ENCODE data around the gene ARAP1.

Gene ARAP1

DNA sequence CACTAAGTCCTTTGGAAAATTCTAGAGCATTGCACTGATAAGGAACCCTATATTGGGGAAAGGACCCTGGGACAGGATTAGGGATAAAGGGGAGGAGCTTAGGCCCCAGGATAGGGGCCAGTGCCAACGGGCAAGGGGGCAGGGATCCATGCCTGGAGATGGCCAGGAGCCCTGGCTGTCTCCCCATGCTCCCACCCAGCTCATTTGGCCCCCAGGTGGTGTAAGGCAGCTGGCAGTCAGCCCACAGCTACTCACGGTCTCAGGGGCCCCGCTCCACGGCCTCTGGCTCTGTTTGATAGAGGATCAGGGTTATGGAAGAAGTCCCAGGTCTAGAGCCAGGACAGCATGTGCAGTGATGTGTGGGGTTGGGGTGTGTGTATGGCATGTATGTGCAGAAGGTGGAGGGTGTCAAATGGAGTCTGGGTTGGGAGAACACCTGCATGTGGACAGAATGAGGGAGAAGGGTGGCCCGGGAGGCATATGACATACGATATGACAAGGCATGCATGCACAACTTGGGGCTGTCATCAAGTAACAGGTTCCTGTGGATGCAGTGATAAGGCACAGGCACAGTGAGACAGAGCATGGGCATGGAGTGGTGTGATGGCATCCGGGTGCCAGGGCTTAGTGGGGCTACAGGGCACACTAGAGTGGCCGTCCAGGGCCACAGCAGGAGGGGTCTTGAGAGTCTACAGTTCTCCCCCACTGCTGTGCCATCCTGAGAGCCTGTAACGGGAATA is 59.5 kb downstream of the ARAP1 start:
- TF ChIP-seq, protein P1, sequence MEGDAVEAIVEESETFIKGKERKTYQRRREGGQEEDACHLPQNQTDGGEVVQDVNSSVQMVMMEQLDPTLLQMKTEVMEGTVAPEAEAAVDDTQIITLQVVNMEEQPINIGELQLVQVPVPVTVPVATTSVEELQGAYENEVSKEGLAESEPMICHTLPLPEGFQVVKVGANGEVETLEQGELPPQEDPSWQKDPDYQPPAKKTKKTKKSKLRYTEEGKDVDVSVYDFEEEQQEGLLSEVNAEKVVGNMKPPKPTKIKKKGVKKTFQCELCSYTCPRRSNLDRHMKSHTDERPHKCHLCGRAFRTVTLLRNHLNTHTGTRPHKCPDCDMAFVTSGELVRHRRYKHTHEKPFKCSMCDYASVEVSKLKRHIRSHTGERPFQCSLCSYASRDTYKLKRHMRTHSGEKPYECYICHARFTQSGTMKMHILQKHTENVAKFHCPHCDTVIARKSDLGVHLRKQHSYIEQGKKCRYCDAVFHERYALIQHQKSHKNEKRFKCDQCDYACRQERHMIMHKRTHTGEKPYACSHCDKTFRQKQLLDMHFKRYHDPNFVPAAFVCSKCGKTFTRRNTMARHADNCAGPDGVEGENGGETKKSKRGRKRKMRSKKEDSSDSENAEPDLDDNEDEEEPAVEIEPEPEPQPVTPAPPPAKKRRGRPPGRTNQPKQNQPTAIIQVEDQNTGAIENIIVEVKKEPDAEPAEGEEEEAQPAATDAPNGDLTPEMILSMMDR (IDR thresholded peaks at IDR 0.05; ENCODE audit: insufficient read depth, low read length, missing control alignments): no peak
- no peak overlapping the region for H3K4me3 ChIP-seq (ENCODE audit: low read depth, low read length)
- POLR2A ChIA-PET: no interaction called here
- CTCF ChIA-PET: interaction anchor here (0.9 to 2.8 kb wide), 3 partner anchors 9 to 11 kb away, joined by 3 to 17 read pairs (median 4); no protein-coding TSS in a partner anchor
- DNase-seq (ENCODE audit: low read depth, low spot score): no peak

DNA sequence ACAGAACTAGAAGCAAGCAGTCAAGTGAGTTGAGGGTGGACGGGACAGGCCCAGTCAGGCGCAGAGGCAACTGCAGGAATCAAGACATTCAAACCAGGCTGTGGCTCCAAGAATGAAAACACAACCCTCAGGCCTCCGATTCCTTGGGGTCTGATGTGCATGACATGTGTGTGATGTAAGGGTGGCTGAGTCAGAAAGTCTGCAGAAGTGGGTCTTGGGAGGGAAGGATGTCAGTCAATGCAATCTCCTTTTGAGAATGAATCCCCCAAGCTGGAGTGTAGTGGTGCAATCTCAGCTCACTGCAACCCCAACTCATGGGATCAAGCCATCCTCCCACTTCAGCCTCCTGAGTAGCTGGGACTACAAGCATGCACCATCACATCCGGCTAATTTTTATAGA is 62.0 kb downstream of the ARAP1 start:
- no peak for DNase-seq (ENCODE audit: low read depth, low spot score)
- CTCF ChIA-PET: interaction anchor here (1.3 kb wide), 1 partner anchor 10 kb away, joined by 3 read pairs; no protein-coding TSS in a partner anchor
- TF ChIP-seq, protein P1 (IDR thresholded peaks at IDR 0.05; ENCODE audit: insufficient read depth, low read length, missing control alignments): no peak
- H3K4me3 ChIP-seq (ENCODE audit: low read depth, low read length): no peak overlapping the region
- POLR2A ChIA-PET: no interaction called here

DNA sequence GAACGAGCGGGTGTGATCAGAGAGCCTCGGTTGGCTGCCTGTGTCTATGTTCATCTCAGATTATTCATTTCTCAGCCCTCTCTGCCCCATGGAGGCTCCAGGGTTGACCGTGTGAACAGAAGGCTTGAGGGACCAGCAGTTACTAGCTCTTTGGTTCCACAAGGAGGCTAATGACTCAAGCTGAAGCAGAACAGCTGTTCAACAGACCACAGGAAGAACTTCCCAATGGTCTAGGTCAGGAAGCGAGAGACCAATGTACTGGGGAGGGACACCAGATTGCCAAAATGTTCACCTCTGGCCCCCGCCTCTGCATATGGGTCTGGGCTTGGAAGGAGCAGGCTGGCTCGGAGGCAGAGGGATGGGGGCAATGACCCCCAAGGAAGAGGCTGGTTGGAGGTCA is 63.3 kb downstream of the ARAP1 start:
- DNase-seq (ENCODE audit: low read depth, low spot score): no peak
- CTCF ChIA-PET: interaction anchor here (1.7 kb wide), 1 partner anchor 217 kb away, joined by 7 read pairs; no protein-coding TSS in a partner anchor

DNA sequence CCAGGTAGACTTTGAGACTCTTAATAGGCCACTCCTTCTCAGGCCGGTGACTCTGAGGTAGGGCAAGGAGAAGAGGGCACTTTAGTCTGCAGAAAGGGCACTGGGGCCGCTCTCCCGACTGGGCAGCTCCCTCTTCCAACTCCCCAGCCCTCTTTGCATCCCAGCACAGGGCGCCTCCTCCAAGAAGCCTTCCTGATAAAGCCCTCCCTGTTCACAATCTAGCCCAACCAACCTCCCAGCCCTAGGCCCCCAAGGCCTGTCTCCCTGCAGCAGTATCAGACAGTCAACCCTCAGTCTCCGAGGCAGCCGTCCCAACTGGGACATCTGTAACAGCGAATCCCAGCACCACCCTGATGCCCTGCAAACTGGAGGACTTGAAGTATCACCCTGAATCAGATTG is 63.7 kb downstream of the ARAP1 start:
- no peak overlapping the region for H3K4me3 ChIP-seq (ENCODE audit: low read depth, low read length)
- ChIA-PET CTCF (interaction anchor here (1.7 kb wide), 1 partner anchor 217 kb away, joined by 7 read pairs; no protein-coding TSS in a partner anchor), POLR2A (no interaction called here)
- DNase-seq (ENCODE audit: low read depth, low spot score): no peak
- TF ChIP-seq, protein P1 (IDR thresholded peaks at IDR 0.05; ENCODE audit: insufficient read depth, low read length, missing control alignments): no peak

More for the DNA sequence above, 63.3 kb downstream of the ARAP1 start:
- POLR2A ChIA-PET: no interaction called here
- TF ChIP-seq, protein P1 (IDR thresholded peaks at IDR 0.05; ENCODE audit: insufficient read depth, low read length, missing control alignments): no peak
- H3K4me3 ChIP-seq (ENCODE audit: low read depth, low read length): no peak overlapping the region

DNA sequence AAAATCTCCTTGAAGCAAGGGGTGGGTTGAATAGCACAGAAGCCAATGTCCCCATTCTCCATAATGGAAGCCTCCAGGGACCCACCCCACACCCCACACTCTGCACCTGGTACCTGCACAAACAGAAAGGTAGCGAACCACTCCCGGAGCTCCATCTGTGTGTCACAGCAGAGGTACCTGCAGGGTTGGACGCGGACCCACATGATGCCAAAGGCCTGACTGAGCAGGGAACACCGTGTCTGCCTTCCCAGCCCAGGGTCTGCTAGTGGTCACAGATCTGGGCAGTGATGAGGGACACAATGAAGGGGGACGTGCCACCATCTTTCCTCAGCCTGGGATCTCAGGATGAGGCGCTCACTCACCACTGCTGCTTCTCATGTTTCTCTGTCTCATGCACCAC is 64.9 kb downstream of the ARAP1 start:
- H3K4me3 ChIP-seq (ENCODE audit: low read depth, low read length): no peak overlapping the region
- ChIA-PET CTCF (interaction anchor here (10.0 kb wide), 1 partner anchor 217 kb away, joined by 113 read pairs; no protein-coding TSS in a partner anchor), POLR2A (no interaction called here)
- no peak for DNase-seq (ENCODE audit: low read depth, low spot score)
- TF ChIP-seq, protein P1 (IDR thresholded peaks at IDR 0.05; ENCODE audit: insufficient read depth, low read length, missing control alignments): no peak

DNA sequence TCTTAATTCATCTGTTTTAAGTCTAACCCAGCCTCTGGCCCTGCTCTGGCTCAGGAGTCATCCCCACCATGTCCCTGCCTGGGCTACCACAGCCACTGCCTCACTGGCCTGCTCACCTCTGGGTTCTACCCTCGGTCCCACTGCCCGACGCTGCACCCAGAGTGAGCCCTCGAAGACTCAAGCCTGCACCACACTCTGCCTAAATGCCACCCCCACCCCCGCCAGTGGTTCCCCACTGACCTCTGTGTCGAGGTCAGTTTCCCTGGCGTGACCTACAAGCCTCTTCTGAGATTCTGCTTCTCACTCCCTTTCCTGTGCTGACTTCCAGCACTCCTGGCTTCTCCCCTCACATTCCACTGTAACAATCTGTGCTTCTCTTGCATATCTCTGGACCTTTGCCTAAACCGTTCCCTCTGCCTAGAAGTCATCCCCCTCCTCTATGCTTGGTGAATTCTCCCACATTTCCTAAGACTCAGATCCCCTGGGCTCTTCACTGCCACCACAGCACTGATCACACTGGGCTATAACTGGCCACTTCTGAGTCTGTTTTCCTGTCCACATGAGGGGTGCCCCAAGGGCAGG is 65.5 kb downstream of the ARAP1 start:
- POLR2A ChIA-PET: no interaction called here
- TF ChIP-seq, protein P1 (IDR thresholded peaks at IDR 0.05; ENCODE audit: insufficient read depth, low read length, missing control alignments): no peak
- CTCF ChIA-PET: interaction anchor here (0.6 to 10.0 kb wide), 10 partner anchors 9 to 556 kb away, joined by 3 to 116 read pairs (median 5); partner anchors contain the start of genes PDE2A and STARD10
- no peak overlapping the region for H3K4me3 ChIP-seq (ENCODE audit: low read depth, low read length)
- DNase-seq (ENCODE audit: low read depth, low spot score): no peak

All from AG04449 (cell line).